OCI-LY3 (cell line): Measurements from ENCODE around the gene VIPR2.

Source experiments
- H2AFZ ChIP-seq: fragments of 200-600, 300-600 bp; shearing (Covaris generic); 2 replicates; pipeline ENCODE4 v1.6.0; 2014; ENCODE audit warnings: antibody characterized with exemption, low read depth, low read length
- H3K27ac ChIP-seq: fragments of 200-600, 300-600 bp; sonication (generic); 2 replicates; pipeline ENCODE4 v1.5.1; 2014; ENCODE audit warnings: mild to moderate bottlenecking, low read length, moderate library complexity, mixed read lengths
- H3K27me3 ChIP-seq: fragments of 200-600, 300-600 bp; sonication (generic); 2 replicates; pipeline ENCODE4 v1.6.1; 2014; ENCODE audit warnings: low read depth, low read length, mixed read lengths
- H3K36me3 ChIP-seq: fragments of 200-600, 300-600 bp; sonication (generic); replicated peaks from 2 replicates; pipeline ENCODE3; 2014; ENCODE audit warnings: low read depth, low read length, mixed read lengths
- H3K4me1 ChIP-seq: fragments of 300-600, 200-600 bp; sonication (generic); 2 replicates; pipeline ENCODE4 v1.6.1; 2014; ENCODE audit warnings: low read length, mixed read lengths
- H3K4me2 ChIP-seq: fragments of 200-600, 300-600 bp; sonication (generic); 2 replicates; pipeline ENCODE4 v1.6.1; 2014; ENCODE audit warnings: low read length, mixed read lengths
- H3K4me3 ChIP-seq: fragments of 300-600, 200-600 bp; sonication (generic); 2 replicates; pipeline ENCODE4 v1.5.1; 2014; ENCODE audit warnings: antibody characterized with exemption, mild to moderate bottlenecking, low read length, moderate library complexity
- H3K79me2 ChIP-seq: fragments of 300-600, 200-600 bp; shearing (Covaris generic); 2 replicates; pipeline ENCODE4 v1.6.1; 2014; ENCODE audit warnings: mild to moderate bottlenecking, low read length, mixed read lengths
- H3K9ac ChIP-seq: fragments of 300-600, 200-600 bp; shearing (Covaris generic); 2 replicates; pipeline ENCODE4 v1.6.0; 2014; ENCODE audit warnings: mild to moderate bottlenecking, low read length, moderate library complexity
- H3K9me3 ChIP-seq: fragments of 200-600, 300-600 bp; shearing (Covaris generic); 2 replicates; pipeline ENCODE4 v1.6.1; 2014; ENCODE audit warnings: low read length, mixed read lengths; ENCODE audit not compliant: insufficient read depth
- H4K20me1 ChIP-seq: fragments of 200-600, 300-600 bp; sonication (generic); 2 replicates; pipeline ENCODE4 v1.6.1; 2016; ENCODE audit warnings: low read length, mixed read lengths; ENCODE audit not compliant: insufficient read depth
- EZH2phosphoT487 ChIP-seq: fragments of 200-600 bp; shearing (Covaris generic); IDR thresholded peaks from 2 replicates; pipeline ENCODE4 v1.6.1; 2018; ENCODE audit warnings: antibody characterized with exemption, mixed run types, low read depth
- TF ChIP-seq, protein P1 (sequence below): fragments of 200-600, 300-600 bp; sonication (generic); IDR thresholded peaks from 2 replicates; pipeline ENCODE4 v1.5.1; 2014; ENCODE audit warnings: antibody characterized with exemption, low read length, low read depth

Gene VIPR2

DNA sequence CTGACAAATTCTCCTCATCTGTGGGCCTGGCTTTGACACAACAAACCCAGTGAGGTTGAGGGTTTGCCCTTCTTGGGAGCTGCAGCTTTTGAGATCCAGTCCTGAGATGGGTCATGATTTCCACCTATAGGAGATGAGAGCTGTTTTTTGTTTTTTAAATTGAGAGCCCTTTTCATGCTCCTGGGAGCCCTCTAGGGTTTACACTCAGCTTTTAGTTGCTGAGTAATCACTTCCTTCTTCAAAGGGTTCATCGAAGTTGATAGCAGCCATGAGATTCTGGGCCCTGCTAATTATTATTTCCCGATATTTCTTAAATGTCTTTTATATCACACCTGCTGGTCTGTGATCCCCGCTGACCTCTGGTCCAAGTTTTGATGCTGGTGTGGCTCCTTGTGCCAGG lies 47.3 kb upstream of the VIPR2 start:
- no peaks in the 10 kb centered on the region for H3K4me1 ChIP-seq
- no peaks in the 10 kb centered on the region for H3K79me2 ChIP-seq
- no peaks in the 10 kb centered on the region for H4K20me1 ChIP-seq
- no peaks in the 10 kb centered on the region for H3K27me3 ChIP-seq
- H3K9ac ChIP-seq: no peak overlapping the region
- no peak overlapping the region for H3K4me2 ChIP-seq
- TF ChIP-seq EZH2phosphoT487: no peak
- TF ChIP-seq, protein P1, sequence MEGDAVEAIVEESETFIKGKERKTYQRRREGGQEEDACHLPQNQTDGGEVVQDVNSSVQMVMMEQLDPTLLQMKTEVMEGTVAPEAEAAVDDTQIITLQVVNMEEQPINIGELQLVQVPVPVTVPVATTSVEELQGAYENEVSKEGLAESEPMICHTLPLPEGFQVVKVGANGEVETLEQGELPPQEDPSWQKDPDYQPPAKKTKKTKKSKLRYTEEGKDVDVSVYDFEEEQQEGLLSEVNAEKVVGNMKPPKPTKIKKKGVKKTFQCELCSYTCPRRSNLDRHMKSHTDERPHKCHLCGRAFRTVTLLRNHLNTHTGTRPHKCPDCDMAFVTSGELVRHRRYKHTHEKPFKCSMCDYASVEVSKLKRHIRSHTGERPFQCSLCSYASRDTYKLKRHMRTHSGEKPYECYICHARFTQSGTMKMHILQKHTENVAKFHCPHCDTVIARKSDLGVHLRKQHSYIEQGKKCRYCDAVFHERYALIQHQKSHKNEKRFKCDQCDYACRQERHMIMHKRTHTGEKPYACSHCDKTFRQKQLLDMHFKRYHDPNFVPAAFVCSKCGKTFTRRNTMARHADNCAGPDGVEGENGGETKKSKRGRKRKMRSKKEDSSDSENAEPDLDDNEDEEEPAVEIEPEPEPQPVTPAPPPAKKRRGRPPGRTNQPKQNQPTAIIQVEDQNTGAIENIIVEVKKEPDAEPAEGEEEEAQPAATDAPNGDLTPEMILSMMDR: no peak
- no peaks in the 10 kb centered on the region for H3K9me3 ChIP-seq
- no peak overlapping the region for H3K4me3 ChIP-seq
- no peak overlapping the region for H3K27ac ChIP-seq
- no peaks in the 10 kb centered on the region for H3K36me3 ChIP-seq
- H2AFZ ChIP-seq: no peak overlapping the region

DNA sequence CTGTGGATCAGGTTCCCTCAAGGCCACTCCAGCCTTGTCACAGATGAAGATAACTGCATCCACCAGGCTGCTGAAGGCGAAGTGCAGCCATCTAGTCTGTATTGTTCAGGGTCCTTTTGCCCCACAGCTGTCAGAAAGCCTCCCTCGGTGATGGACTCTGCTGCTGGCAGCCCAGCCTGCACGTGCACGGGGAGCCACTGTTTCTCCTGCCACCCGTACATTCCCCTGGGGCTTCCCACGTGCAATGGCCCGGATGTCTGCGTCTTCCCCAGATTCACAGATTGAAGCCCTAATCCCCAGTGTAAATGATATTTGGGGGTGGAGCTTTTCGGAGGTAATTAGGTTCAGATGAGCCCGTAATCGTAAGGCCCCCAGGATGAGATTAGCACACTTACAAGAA lies 46.6 kb upstream of the VIPR2 start:
- Histone ChIP-seq H3K27ac (no peak overlapping the region), H4K20me1 (no peaks in the 10 kb centered on the region), H3K4me1 (no peaks in the 10 kb centered on the region), H3K9ac (no peak overlapping the region), H2AFZ (no peak overlapping the region), H3K36me3 (no peaks in the 10 kb centered on the region), H3K79me2 (no peaks in the 10 kb centered on the region), H3K4me3 (no peak overlapping the region), H3K9me3 (no peaks in the 10 kb centered on the region), H3K4me2 (no peak overlapping the region), H3K27me3 (no peaks in the 10 kb centered on the region)
- TF ChIP-seq, protein P1: no peak
- no peak for TF ChIP-seq EZH2phosphoT487

DNA sequence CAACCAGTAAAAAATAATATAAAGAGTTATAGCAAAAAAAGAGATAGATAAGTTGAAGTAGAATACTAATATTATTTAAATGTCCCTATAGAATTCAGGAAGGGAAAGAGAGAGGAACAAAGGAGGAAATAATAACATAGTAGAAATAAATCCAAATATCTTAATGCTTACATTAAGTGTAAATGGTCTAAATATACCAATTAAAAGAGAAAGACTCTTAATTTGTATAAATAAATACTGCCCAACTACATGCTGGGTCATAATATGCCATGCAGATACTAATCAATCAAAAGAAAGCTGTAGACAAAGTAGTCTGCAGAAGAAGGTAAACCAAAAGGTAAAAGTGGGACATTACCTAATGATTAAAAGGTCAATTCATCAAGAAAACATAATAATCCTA lies 43.3 kb upstream of the VIPR2 start:
- Histone ChIP-seq H3K9me3 (no peaks in the 10 kb centered on the region), H3K9ac (no peak overlapping the region), H3K4me2 (no peak overlapping the region), H3K4me1 (no peaks in the 10 kb centered on the region), H3K36me3 (no peaks in the 10 kb centered on the region), H4K20me1 (no peaks in the 10 kb centered on the region), H3K79me2 (no peaks in the 10 kb centered on the region), H3K27me3 (no peaks in the 10 kb centered on the region), H3K27ac (no peak overlapping the region), H3K4me3 (no peak overlapping the region), H2AFZ (no peak overlapping the region)
- TF ChIP-seq EZH2phosphoT487: no peak
- TF ChIP-seq, protein P1: no peak

DNA sequence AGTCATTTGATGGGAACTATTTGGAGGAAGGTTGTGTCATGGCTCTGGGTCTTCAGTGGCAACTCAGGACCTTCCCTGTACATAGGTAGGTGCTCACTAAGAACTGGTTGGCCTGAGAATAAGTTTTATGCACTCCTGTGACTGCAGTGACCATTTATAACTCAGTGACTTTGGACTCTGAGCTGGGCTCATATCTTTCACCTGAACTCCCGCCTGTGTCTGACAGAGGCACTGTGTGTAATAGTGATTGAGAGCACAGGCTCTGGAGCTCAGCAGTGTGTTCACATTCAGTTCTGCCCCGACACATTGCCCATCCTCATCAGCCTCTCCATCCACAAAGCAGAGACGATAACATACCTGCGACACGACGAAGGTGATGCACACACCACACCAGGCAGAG lies 34.6 kb upstream of the VIPR2 start:
- H4K20me1 ChIP-seq: no peaks in the 10 kb centered on the region
- no peak overlapping the region for H3K27ac ChIP-seq
- H3K9ac ChIP-seq: no peak overlapping the region
- no peaks in the 10 kb centered on the region for H3K27me3 ChIP-seq
- TF ChIP-seq, protein P1: no peak
- no peak for TF ChIP-seq EZH2phosphoT487
- H3K9me3 ChIP-seq: no peaks in the 10 kb centered on the region
- no peaks in the 10 kb centered on the region for H3K4me1 ChIP-seq
- no peaks in the 10 kb centered on the region for H3K36me3 ChIP-seq
- H2AFZ ChIP-seq: no peak overlapping the region
- no peak overlapping the region for H3K4me2 ChIP-seq
- no peaks in the 10 kb centered on the region for H3K79me2 ChIP-seq
- H3K4me3 ChIP-seq: no peak overlapping the region
